Pancreas (tissue), 10 donors: ENCODE measurements around the gene RETSAT. TPM values are rescaled to one million over a fixed set of nuclear protein-coding genes. Genes with fewer than 3 reads are reported as not detected.
A peak's percentile ranks its signal among the peaks of the same experiment; 100 is the strongest.
"Not testable (repeated sequence)": the region's sequence is repeated elsewhere in the genome, so short reads cannot be mapped to it uniquely, and the experiment has no call there.

Source experiments
- ATAC-seq, 4 donors: fragments of 200-7000 bp; cut with Tn5 transposase; one replicate each; pipeline versions ENCODE4 v1.8.0 to v1.9.1; 2020; ENCODE audit warnings: mild to moderate bottlenecking in 4 of 4, moderate library complexity in 4 of 4
- DNase-seq, 6 donors: peaks; one replicate each; pipeline ENCODE4 v3.0.0-alpha.2; 2020
- FAIRE-seq: peaks from 2 replicates; lab custom pipeline; 2012; peaks lifted over from hg19 to GRCh38; lab: Jason Lieb, UNC
- H3K27ac ChIP-seq, 4 donors: fragments of 200-600 bp; sonication (generic); 1 replicate in 3 of 4; 2 replicates in 1 of 4; pipeline versions ENCODE4 v1.5.0 to v1.8.0; 2020
- H3K27me3 ChIP-seq, 4 donors: fragments of 200-600 bp; one replicate each; pipeline ENCODE4 v1.8.0; 2021
- H3K36me3 ChIP-seq, 3 donors: fragments of 200-600 bp; sonication (generic) in 1 of 3; one replicate each; pipeline versions ENCODE4 v1.5.0 to v1.8.0; 2020 to 2021
- H3K4me1 ChIP-seq, 3 donors: fragments of 200-600 bp; one replicate each; pipeline ENCODE4 v1.8.0; 2021
- H3K4me3 ChIP-seq, 4 donors: fragments of 200-600 bp; sonication (generic) in 2 of 4; one replicate each; pipeline versions ENCODE4 v1.5.0 to v1.8.0; 2020 to 2021
- H3K9me3 ChIP-seq, 4 donors: fragments of 200-600 bp; one replicate each; pipeline ENCODE4 v1.8.0; 2021
- CTCF ChIP-seq, 4 donors: fragments of 200-600 bp; sonication (generic) in 3 of 4; IDR thresholded peaks; one replicate each; pipeline versions ENCODE4 v1.5.0 to v1.8.0; 2021; ENCODE audit warnings: antibody characterized with exemption in 4 of 4
- WGBS, 2 donors: extraction: QIAGEN DNeasy Blood & Tissue Kit; methylation state at CpG; one replicate each; pipeline ENCODE4 v1.1.7; 2013; 5-methylcytosine and 5-hydroxymethylcytosine counted together
- intact Hi-C, 3 donors: fragments of 100-400 bp; cut with DNase I; formaldehyde crosslinking; loops; one replicate each; pipeline versions ENCODE4 v1.11.1 to v1.14.2; 2022
- polyA plus RNA-seq, 2 donors: library from polyadenylated mRNA; stranded (reverse); fragments of 200-250 nt; gene quantifications; one replicate each; pipeline ENCODE4 v1.2.3, GENCODE V29; 2013
- total RNA-seq, 6 donors: library from RNA; stranded (reverse); fragmentation: NEBNext Ultra II Directional in 4 of 6; extraction: Animal tissue kit (Norgen Biotek cat#: 25700) in 4 of 6; gene quantifications; one replicate each; pipeline versions ENCODE4 v1.2.1 to v1.2.4, GENCODE V29; 2021 to 2023
- donor health status: healthy with polysubstance abuse.
- donor health status: DM: no; HTN: no; CAD: no; lungs with moderate emphysema.
- donor health status: DM: no; HTN: no; CAD: no.
- donor health status: control.
- donor health status: control.
- donor health status: Bipolar disorder and iron deficiency.
- donor health status: DM: yes; HTN: yes; CAD: no.
- donor health status: DM: no; HTN: no; CAD: no.
- donor health status: DM: no; HTN: no; CAD: no.
- donor health status: DM: yes; HTN: yes; CAD: no.

Gene RETSAT
- total and polyA plus RNA-seq, 8 donors, result 20.7 to 48.3 (median 29.6) TPM

- intact Hi-C loops, result no loop called here
- no peak for TF ChIP-seq CTCF (IDR thresholded peaks at IDR 0.05)
- peaks cover 0 to 41% (median 3%) of the 10 kb centered on the region in 3 donors for H3K36me3 ChIP-seq
- WGBS, 2 donors, result 23 to 31% methylated on average over 3 of the region's 3 CpGs
- no peaks in the 10 kb centered on the region for H3K4me1 ChIP-seq
- ATAC-seq, result no peak
- no peaks in the 10 kb centered on the region for H3K27me3 ChIP-seq
- no peaks in the 10 kb centered on the region for H3K9me3 ChIP-seq
- H3K4me3 ChIP-seq, result no peak overlapping the region
- no peak overlapping the region for H3K27ac ChIP-seq
- FAIRE-seq, result no peak
- no peak for DNase-seq
These were observed 6.7 kb downstream of the RETSAT start for GRCh38 chr2:85347599-85347998.

GRCh38 chr2:85344356-85344954, 9.9 kb downstream of the RETSAT start:
- Histone ChIP-seq H3K4me1 (no peaks in the 10 kb centered on the region), H3K4me3 (no peak overlapping the region), H3K9me3 (no peaks in the 10 kb centered on the region), H3K27me3 (no peaks in the 10 kb centered on the region), H3K36me3 (peaks cover 0 to 24% (median 3%) of the 10 kb centered on the region in 3 donors), H3K27ac (no peak overlapping the region)
- no peak for TF ChIP-seq CTCF (IDR thresholded peaks at IDR 0.05)
- intact Hi-C loops, result no loop called here
- whole genome bisulfite sequencing, 2 donors, result 88 to 93% methylated on average over 14 of the region's 14 CpGs
- ATAC-seq (no peak), DNase-seq (no peak), FAIRE-seq (no peak)

GRCh38 chr2:85343207-85343895, 11.0 kb downstream of the RETSAT start:
- DNase-seq, H3K27ac ChIP-seq, H3K4me3 ChIP-seq, H3K4me1 ChIP-seq, H3K27me3 ChIP-seq, H3K9me3 ChIP-seq, FAIRE-seq: not testable (repeated sequence)
- 92 to 96% methylated on average over 10 of the region's 10 CpGs for WGBS, 2 donors
- peak in 1 of 4 donors; percentile 4 for ATAC-seq
- intact Hi-C loops, result loop anchor here in 1 of 3 donors (2.0 kb wide), 1 partner anchor 29 kb away; no protein-coding TSS in a partner anchor
- H3K36me3 ChIP-seq, result peaks cover 0 to 18% (median 3%) of the 10 kb centered on the region in 3 donors

- Histone ChIP-seq H3K36me3 (peaks cover 0 to 18% (median 3%) of the 10 kb centered on the region in 3 donors), H3K9me3 (no peaks in the 10 kb centered on the region), H3K4me3 (no peak overlapping the region), H3K27me3 (no peaks in the 10 kb centered on the region), H3K4me1 (no peaks in the 10 kb centered on the region), H3K27ac (no peak overlapping the region)
- FAIRE-seq, result no peak
- 79% methylated on average over 3 of the region's 3 CpGs for WGBS, 2 donors
- TF ChIP-seq CTCF (IDR thresholded peaks at IDR 0.05), result no peak
- ATAC-seq, result no peak
- intact Hi-C loops, result loop anchor here in 1 of 3 donors (2.0 kb wide), 1 partner anchor 27 kb away; no protein-coding TSS in a partner anchor
- DNase-seq, result no peak
These were observed 12.2 kb downstream of the RETSAT start for GRCh38 chr2:85342156-85342555.

GRCh38 chr2:85341269-85342029, 12.9 kb downstream of the RETSAT start:
- FAIRE-seq (no peak), DNase-seq (no peak), ATAC-seq (no peak)
- WGBS, 2 donors, result 88 to 92% methylated on average over 30 of the region's 30 CpGs
- Histone ChIP-seq H3K27me3 (no peaks in the 10 kb centered on the region), H3K4me3 (no peak overlapping the region), H3K9me3 (no peaks in the 10 kb centered on the region), H3K4me1 (no peaks in the 10 kb centered on the region), H3K36me3 (peaks cover 0 to 12% (median 3%) of the 10 kb centered on the region in 3 donors), H3K27ac (no peak overlapping the region)
- intact Hi-C loops, result loop anchor here in 1 of 3 donors (2.0 kb wide), 1 partner anchor 27 kb away; no protein-coding TSS in a partner anchor
- TF ChIP-seq CTCF (IDR thresholded peaks at IDR 0.05), result no peak
